GM21447 (cell line): ENCODE measurements around the gene TRAPPC8.
"Not testable (repeated sequence)": the region's sequence is repeated elsewhere in the genome, so short reads cannot be mapped to it uniquely, and the experiment has no call there.

Experiments
- ATAC-seq: cut with Tn5 transposase; IDR thresholded peaks from one replicate; pipeline ENCODE4 v1.9.1; 2021; ENCODE audit not compliant: unreplicated experiment

TRAPPC8 gene

GRCh38 chr18:31801078-31801477 lies 141.8 kb downstream of the TRAPPC8 start:
- ATAC-seq = no peak

GRCh38 chr18:31799257-31799656 lies 143.7 kb downstream of the TRAPPC8 start:
- ATAC-seq = not testable (repeated sequence)

- ATAC-seq = no peak
Observed at GRCh38 chr18:31798399-31798798, 144.5 kb downstream of the TRAPPC8 start.

- no peak for ATAC-seq
Observed at GRCh38 chr18:31795747-31796146, 147.2 kb downstream of the TRAPPC8 start.

- no peak for ATAC-seq
Observed at GRCh38 chr18:31793531-31793930, 149.4 kb downstream of the TRAPPC8 start.

GRCh38 chr18:31792580-31792911 lies 150.4 kb downstream of the TRAPPC8 start:
- no peak for ATAC-seq

- ATAC-seq = peak; percentile 91
Observed at GRCh38 chr18:31791817-31792579, 150.9 kb downstream of the TRAPPC8 start.

- ATAC-seq = no peak
Observed at GRCh38 chr18:31789409-31789808, 153.5 kb downstream of the TRAPPC8 start.

GRCh38 chr18:31783059-31783458 lies 159.9 kb downstream of the TRAPPC8 start:
- no peak for ATAC-seq
